Thymus (tissue), 11 donors: ENCODE results near the gene FGF8. TPM values are rescaled to one million over a fixed set of nuclear protein-coding genes. Genes with fewer than 3 reads are reported as not detected.

Experiments
- DNase-seq, 9 donors: peaks; one replicate each; pipeline ENCODE4 v3.0.0-alpha.2; 2013; ENCODE audit warnings: low spot score in 9 of 9, low read depth in 6 of 9, missing footprints in 1 of 9
- H3K27ac ChIP-seq, 2 donors: one replicate each; pipeline ENCODE4 v1.5.1; 2013; ENCODE audit warnings: control low read depth in 1 of 2, low read depth in 1 of 2, low read length in 1 of 2, mild to moderate bottlenecking in 1 of 2, moderate library complexity in 1 of 2
- H3K27me3 ChIP-seq, 2 donors: one replicate each; pipeline ENCODE4 v1.5.1; 2013; ENCODE audit warnings: low read length in 1 of 2; ENCODE audit not compliant: control insufficient read depth in 2 of 2, insufficient read depth in 1 of 2
- H3K36me3 ChIP-seq, 2 donors: one replicate each; pipeline ENCODE4 v1.5.1; 2013; ENCODE audit warnings: low read length in 1 of 2, mild to moderate bottlenecking in 1 of 2, moderate library complexity in 1 of 2; ENCODE audit not compliant: control insufficient read depth in 2 of 2, insufficient read depth in 2 of 2
- H3K4me1 ChIP-seq, 2 donors: one replicate each; pipeline ENCODE4 v1.5.1; 2013; ENCODE audit warnings: low read length in 2 of 2; ENCODE audit not compliant: control insufficient read depth in 2 of 2, insufficient read depth in 2 of 2
- H3K4me3 ChIP-seq, 2 donors: one replicate each; pipeline ENCODE4 v1.5.1; 2013; ENCODE audit warnings: low read length in 2 of 2, control low read depth in 1 of 2, mild to moderate bottlenecking in 1 of 2
- H3K9me3 ChIP-seq, 2 donors: one replicate each; pipeline ENCODE4 v1.5.1; 2013; ENCODE audit warnings: low read length in 1 of 2, mild to moderate bottlenecking in 1 of 2; ENCODE audit not compliant: control insufficient read depth in 2 of 2, insufficient read depth in 1 of 2
- WGBS: extraction: QIAGEN DNeasy Blood & Tissue Kit; methylation state at CpG from one replicate; pipeline ENCODE4 v1.1.7; 2013; 5-methylcytosine and 5-hydroxymethylcytosine counted together
- polyA plus RNA-seq: library from polyadenylated mRNA; stranded (reverse); fragments of 200-250 nt; gene quantifications from one replicate; pipeline ENCODE4 v1.2.3, GENCODE V29; 2013
- total RNA-seq: library from RNA; stranded (reverse); fragments of 120-200 nt; gene quantifications from one replicate; pipeline ENCODE4 v1.2.4, GENCODE V29; 2013
- donor health status: healthy.

The FGF8 gene
- total and polyA plus RNA-seq, 2 donors = 0.14 TPM; not detected in 1

- H3K36me3 ChIP-seq = peaks cover 3 to 4% of the 10 kb centered on the region in 2 donors
- no peak overlapping the region for H3K27ac ChIP-seq
- H3K27me3 ChIP-seq = peaks cover 54 to 59% of the 10 kb centered on the region in 2 donors
- peaks cover 21 to 56% of the 10 kb centered on the region in 2 donors for H3K4me1 ChIP-seq
- peaks cover 0 to 16% of the 10 kb centered on the region in 2 donors for H3K9me3 ChIP-seq
- H3K4me3 ChIP-seq = peak overlapping the region; percentile 8 to 25
- 3% methylated on average over 51 of the region's 51 CpGs for WGBS
- DNase-seq = peak in 8 of 9 donors; percentile 40 to 82 (median 70)
These were observed 3.8 kb upstream of the FGF8 start for GRCh38 chr10:101779544-101780186.

- peak in 1 of 9 donors; percentile 29 for DNase-seq
These were observed 3.0 kb upstream of the FGF8 start for GRCh38 chr10:101778781-101779543.

GRCh38 chr10:101778151-101778780, 2.4 kb upstream of the FGF8 start:
- H3K27me3 ChIP-seq = peaks cover 64 to 73% of the 10 kb centered on the region in 2 donors
- no peak for DNase-seq
- H3K4me1 ChIP-seq = peaks cover 12 to 47% of the 10 kb centered on the region in 2 donors

More at GRCh38 chr10:101778781-101779543, 3.0 kb upstream of the FGF8 start:
- H3K27me3 ChIP-seq = peaks cover 60 to 66% of the 10 kb centered on the region in 2 donors
- no peak overlapping the region for H3K27ac ChIP-seq
- peaks cover 0 to 17% of the 10 kb centered on the region in 2 donors for H3K9me3 ChIP-seq
- peak overlapping the region in 1 of 2 donors; percentile 25 for H3K4me3 ChIP-seq
- H3K36me3 ChIP-seq = peaks cover under 1% of the 10 kb centered on the region in 2 donors
- peaks cover 18 to 54% of the 10 kb centered on the region in 2 donors for H3K4me1 ChIP-seq
- WGBS = 9% methylated on average over 58 of the region's 58 CpGs

GRCh38 chr10:101777619-101778145, 1.8 kb upstream of the FGF8 start:
- peaks cover 69 to 79% of the 10 kb centered on the region in 2 donors for H3K27me3 ChIP-seq
- no peak for DNase-seq
- no peak overlapping the region for H3K4me3 ChIP-seq
- over 99% methylated on average over 3 of the region's 3 CpGs for WGBS
- H3K36me3 ChIP-seq = no peaks in the 10 kb centered on the region
- peaks cover 12 to 45% of the 10 kb centered on the region in 2 donors for H3K4me1 ChIP-seq
- no peak overlapping the region for H3K27ac ChIP-seq
- peaks cover 0 to 17% of the 10 kb centered on the region in 2 donors for H3K9me3 ChIP-seq

More at GRCh38 chr10:101778151-101778780, 2.4 kb upstream of the FGF8 start:
- Histone ChIP-seq H3K4me3 (no peak overlapping the region), H3K27ac (no peak overlapping the region), H3K9me3 (peaks cover 0 to 17% of the 10 kb centered on the region in 2 donors), H3K36me3 (no peaks in the 10 kb centered on the region)
- 71% methylated on average over 12 of the region's 12 CpGs for WGBS

- no peak overlapping the region for H3K27ac ChIP-seq
- peak overlapping the region in 1 of 2 donors; percentile 15 for H3K4me3 ChIP-seq
- peaks cover 79 to 93% of the 10 kb centered on the region in 2 donors for H3K27me3 ChIP-seq
- WGBS = 7% methylated on average over 70 of the region's 74 CpGs
- peaks cover 12 to 31% of the 10 kb centered on the region in 2 donors for H3K4me1 ChIP-seq
- H3K36me3 ChIP-seq = no peaks in the 10 kb centered on the region
- peaks cover 0 to 17% of the 10 kb centered on the region in 2 donors for H3K9me3 ChIP-seq
- DNase-seq = no peak
These were observed 375 bp upstream of the FGF8 start for GRCh38 chr10:101776161-101776817.

- WGBS = 12% methylated on average over 32 of the region's 32 CpGs
- no peak overlapping the region for H3K4me3 ChIP-seq
- H3K27ac ChIP-seq = no peak overlapping the region
- H3K27me3 ChIP-seq = peaks cover 72 to 95% of the 10 kb centered on the region in 2 donors
- peaks cover 9 to 18% of the 10 kb centered on the region in 2 donors for H3K4me1 ChIP-seq
- H3K36me3 ChIP-seq = no peaks in the 10 kb centered on the region
- DNase-seq = no peak
- H3K9me3 ChIP-seq = peaks cover 0 to 17% of the 10 kb centered on the region in 2 donors
These were observed 1.2 kb downstream of the FGF8 start for GRCh38 chr10:101774589-101775272.

- no peak overlapping the region for H3K27ac ChIP-seq
- no peak overlapping the region for H3K4me3 ChIP-seq
- H3K36me3 ChIP-seq = no peaks in the 10 kb centered on the region
- H3K9me3 ChIP-seq = peaks cover 0 to 10% of the 10 kb centered on the region in 2 donors
- H3K4me1 ChIP-seq = peaks cover 3 to 11% of the 10 kb centered on the region in 2 donors
- 17% methylated on average over 13 of the region's 13 CpGs for WGBS
- H3K27me3 ChIP-seq = peaks cover 67 to 95% of the 10 kb centered on the region in 2 donors
- no peak for DNase-seq
These were observed 1.9 kb downstream of the FGF8 start for GRCh38 chr10:101773923-101774588.
